AG04450 (cell line): ENCODE results near the gene DNHD1. TPM values are rescaled to one million over a fixed set of nuclear protein-coding genes. Genes with fewer than 3 reads are reported as not detected.

Experiments used
- CTCF ChIA-PET: fragments of 300-600, 350-600 bp; formaldehyde crosslinking; extraction: SDS; loops from one replicate; lab custom pipeline; 2022; ENCODE audit warnings: antibody characterized with exemption, inconsistent platforms; lab: Charles Lee
- POLR2A ChIA-PET: fragments of 350-600 bp; formaldehyde crosslinking; extraction: SDS; loops from one replicate; lab custom pipeline; 2021; ENCODE audit warnings: antibody characterized with exemption, inconsistent platforms; lab: Yijun Ruan, JAX
- DNase-seq: peaks from one replicate; pipeline ENCODE4 v3.0.0-alpha.2; 2011; ENCODE audit warnings: low read depth, low spot score
- H3K27ac ChIP-seq: one replicate; pipeline ENCODE4 v1.5.1; 2012; ENCODE audit warnings: low read depth, low read length, control low read depth
- H3K27me3 ChIP-seq: one replicate; pipeline ENCODE4 v1.6.0; 2012; ENCODE audit warnings: low read length; ENCODE audit not compliant: control insufficient read depth, insufficient read depth
- H3K4me3 ChIP-seq: 2 replicates; pipeline ENCODE4 v1.5.1; 2011; ENCODE audit warnings: mild to moderate bottlenecking, low read depth, low read length, control low read depth
- H3K9me3 ChIP-seq: 2 replicates; pipeline ENCODE4 v1.5.1; 2012; ENCODE audit warnings: low read length; ENCODE audit not compliant: control insufficient read depth, insufficient read depth
- polyA plus RNA-seq: library from polyadenylated mRNA; depleted of rRNA; stranded (reverse); fragments of >200 nt; gene quantifications from 2 replicates; pipeline ENCODE4 v1.2.3, GENCODE V29; 2011
- TF ChIP-seq, protein P1 (sequence below): IDR thresholded peaks from 2 replicates; pipeline ENCODE4 v1.5.1; 2011; ENCODE audit warnings: low read depth, low read length, control low read depth, inconsistent platforms

DNHD1 gene
- polyA plus RNA-seq, 1 experiment, result 2.2 TPM

DNA sequence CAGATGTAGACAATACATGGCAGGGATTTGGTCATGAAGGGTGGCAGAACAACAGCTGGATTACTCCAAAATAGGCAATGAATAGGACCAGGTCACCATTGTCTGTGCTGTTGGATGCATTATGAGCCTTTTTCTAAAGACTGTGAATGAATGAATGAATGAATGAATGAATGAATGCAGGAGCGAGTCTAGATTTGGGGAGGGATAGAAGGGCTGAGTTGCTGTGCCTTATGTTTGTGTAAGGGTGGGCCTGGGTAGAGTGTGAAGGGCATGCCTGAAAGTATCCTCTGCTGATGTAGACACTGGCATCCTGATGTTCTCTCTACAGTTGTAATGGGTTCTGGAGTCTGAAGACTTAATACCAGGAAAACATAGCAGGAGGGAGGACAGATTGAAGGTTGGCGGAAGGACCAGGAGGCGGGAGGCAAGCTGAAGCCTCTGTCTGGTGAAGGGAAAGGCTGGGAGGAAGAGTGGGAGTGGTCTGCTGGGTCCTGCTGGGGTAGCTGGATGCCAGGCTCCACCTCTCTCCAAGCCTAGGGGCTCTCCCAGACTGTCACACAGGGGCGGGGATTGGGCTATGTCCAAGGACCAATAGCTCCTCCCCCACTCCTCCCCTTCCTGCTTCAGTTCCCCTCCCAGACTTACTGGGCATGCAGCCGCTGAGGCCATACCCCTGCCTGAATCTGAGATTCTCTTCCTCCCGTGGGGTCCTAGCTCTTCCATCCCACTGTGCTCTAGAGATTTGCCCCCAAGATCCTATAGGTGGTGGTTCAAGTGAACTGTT is 28.2 kb upstream of the DNHD1 start:
- peak; percentile 57 for DNase-seq
- H3K9me3 ChIP-seq, result no peaks in the 10 kb centered on the region; the same call in 1 of the 2 replicates
- TF ChIP-seq, protein P1, sequence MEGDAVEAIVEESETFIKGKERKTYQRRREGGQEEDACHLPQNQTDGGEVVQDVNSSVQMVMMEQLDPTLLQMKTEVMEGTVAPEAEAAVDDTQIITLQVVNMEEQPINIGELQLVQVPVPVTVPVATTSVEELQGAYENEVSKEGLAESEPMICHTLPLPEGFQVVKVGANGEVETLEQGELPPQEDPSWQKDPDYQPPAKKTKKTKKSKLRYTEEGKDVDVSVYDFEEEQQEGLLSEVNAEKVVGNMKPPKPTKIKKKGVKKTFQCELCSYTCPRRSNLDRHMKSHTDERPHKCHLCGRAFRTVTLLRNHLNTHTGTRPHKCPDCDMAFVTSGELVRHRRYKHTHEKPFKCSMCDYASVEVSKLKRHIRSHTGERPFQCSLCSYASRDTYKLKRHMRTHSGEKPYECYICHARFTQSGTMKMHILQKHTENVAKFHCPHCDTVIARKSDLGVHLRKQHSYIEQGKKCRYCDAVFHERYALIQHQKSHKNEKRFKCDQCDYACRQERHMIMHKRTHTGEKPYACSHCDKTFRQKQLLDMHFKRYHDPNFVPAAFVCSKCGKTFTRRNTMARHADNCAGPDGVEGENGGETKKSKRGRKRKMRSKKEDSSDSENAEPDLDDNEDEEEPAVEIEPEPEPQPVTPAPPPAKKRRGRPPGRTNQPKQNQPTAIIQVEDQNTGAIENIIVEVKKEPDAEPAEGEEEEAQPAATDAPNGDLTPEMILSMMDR, result no peak
- H3K27me3 ChIP-seq, result no peaks in the 10 kb centered on the region
- H3K27ac ChIP-seq, result no peak overlapping the region
- H3K4me3 ChIP-seq, result no peak overlapping the region
- CTCF ChIA-PET, result interaction anchor here (0.6 to 2.3 kb wide), 6 partner anchors 25 to 214 kb away, joined by 3 to 17 read pairs (median 4); partner anchors contain the start of gene MRPL17
- POLR2A ChIA-PET, result interaction anchor here (1.8 kb wide), 1 partner anchor 50 kb away, joined by 4 read pairs; the partner anchor contains the start of gene APBB1

DNA sequence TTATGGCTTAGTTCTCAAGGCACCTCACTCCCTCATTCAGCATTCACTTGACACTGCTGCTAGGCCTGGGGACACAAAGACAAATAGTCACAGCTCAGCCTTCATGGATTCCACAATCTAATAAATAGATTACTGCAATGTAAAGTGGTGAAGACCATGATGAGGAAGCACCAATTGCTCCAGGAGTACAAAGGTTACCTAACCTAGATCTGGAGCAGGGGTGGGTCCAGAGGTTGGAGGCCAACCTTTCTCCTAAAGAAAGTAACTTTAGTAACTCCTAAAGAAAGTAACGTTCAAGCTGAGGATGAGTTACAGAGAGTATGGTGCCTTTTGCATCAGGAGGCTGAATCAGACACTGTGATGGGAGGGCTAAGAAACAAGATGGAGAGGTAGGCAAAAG is 27.5 kb upstream of the DNHD1 start:
- no peaks in the 10 kb centered on the region; the same call in 1 of the 2 replicates for H3K9me3 ChIP-seq
- CTCF ChIA-PET, result interaction anchor here (0.8 to 2.3 kb wide), 4 partner anchors 26 to 213 kb away, joined by 3 to 17 read pairs (median 9); partner anchors contain the start of gene MRPL17
- no peak for DNase-seq
- H3K4me3 ChIP-seq, result no peak overlapping the region
- H3K27me3 ChIP-seq, result no peaks in the 10 kb centered on the region
- no peak overlapping the region for H3K27ac ChIP-seq
- POLR2A ChIA-PET, result interaction anchor here (1.8 kb wide), 1 partner anchor 50 kb away, joined by 4 read pairs; the partner anchor contains the start of gene APBB1
- TF ChIP-seq, protein P1, result no peak

- TF ChIP-seq, protein P1, result no peak
- CTCF ChIA-PET, result interaction anchor here (2.1 to 5.0 kb wide), 2 partner anchors 29 to 95 kb away, joined by 7 to 44 read pairs; no protein-coding TSS in a partner anchor
Measured at GRCh38 chr11:6472934-6473333, 24.1 kb upstream of the DNHD1 start.

DNA sequence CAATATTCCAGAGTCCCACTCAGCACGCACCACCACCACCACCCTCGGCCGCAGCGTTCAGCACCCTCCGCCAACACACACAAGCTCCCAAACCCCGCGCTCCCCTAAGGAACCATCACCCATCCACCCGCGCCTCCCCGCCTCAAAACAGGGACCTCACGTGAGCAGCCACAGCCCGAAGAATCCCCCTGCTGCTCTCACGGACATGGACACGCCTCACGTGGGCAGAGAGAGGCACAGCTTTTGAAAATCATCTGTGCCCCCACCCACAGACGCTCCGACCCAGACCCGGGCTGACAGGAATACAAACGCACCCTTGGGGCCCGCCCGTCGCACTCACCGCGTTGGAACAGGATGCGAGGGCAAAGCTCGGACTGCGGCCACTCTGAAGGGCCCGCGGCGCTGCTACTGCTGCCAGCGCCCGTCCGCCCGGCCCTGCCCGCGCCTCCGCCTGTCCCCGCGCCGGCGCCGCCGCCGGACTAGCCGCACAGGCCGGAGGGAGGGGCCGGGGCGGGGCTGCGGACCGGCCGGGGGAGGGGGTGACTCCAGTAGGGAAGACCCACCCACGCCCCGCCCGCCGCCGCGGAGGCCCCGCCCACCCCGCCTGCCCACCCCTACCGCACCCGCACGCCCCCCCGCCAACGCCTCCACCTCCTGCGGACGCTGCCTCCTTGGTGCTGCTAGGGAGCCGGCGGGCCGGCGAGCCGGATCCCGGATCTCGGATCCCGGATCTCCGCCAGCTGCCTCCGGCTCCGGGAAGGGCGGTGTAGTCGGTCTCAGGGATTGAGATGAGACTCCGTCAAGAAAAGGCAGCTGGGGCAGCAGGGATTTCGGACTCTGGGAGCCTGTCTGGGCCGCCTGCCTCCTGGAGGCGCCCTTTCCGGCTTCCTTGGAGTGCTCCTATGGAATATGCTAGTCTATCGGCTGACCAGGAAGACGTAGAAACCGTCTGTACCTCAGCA is 23.3 kb upstream of the DNHD1 start, which contains the start of gene TRIM3:
TSS of gene TRIM3 (minus strand) at position 491 of the 962 bp plus-strand sequence. CDS start 8,246 bp downstream, outside the sequence.
- Histone ChIP-seq H3K27me3 (no peaks in the 10 kb centered on the region), H3K27ac (peak within 1 kb of the TSS; percentile 94), H3K9me3 (no peaks in the 10 kb centered on the region; the same call in 1 of the 2 replicates), H3K4me3 (peak within 1 kb of the TSS; percentile 84)
- ChIA-PET POLR2A (interaction anchor here (0.6 to 2.3 kb wide), 5 partner anchors 8 to 209 kb away, joined by 3 to 9 read pairs (median 3); partner anchors contain the start of genes APBB1 and MRPL17), CTCF (interaction anchor here (0.8 to 5.0 kb wide), 4 partner anchors 30 to 1558 kb away, joined by 3 to 44 read pairs (median 6); no protein-coding TSS in a partner anchor)
- peak; percentile 50 for DNase-seq
- TF ChIP-seq, protein P1, result peak; percentile 57

More at GRCh38 chr11:6472934-6473333, 24.1 kb upstream of the DNHD1 start:
- Histone ChIP-seq H3K27me3 (no peaks in the 10 kb centered on the region), H3K4me3 (peak overlapping the region; percentile 84), H3K27ac (no peak overlapping the region), H3K9me3 (no peaks in the 10 kb centered on the region; the same call in 1 of the 2 replicates)
- POLR2A ChIA-PET, result interaction anchor here (1.0 to 2.3 kb wide), 4 partner anchors 9 to 210 kb away, joined by 3 to 9 read pairs (median 3); partner anchors contain the start of genes APBB1 and MRPL17
- DNase-seq, result no peak
